Glutamatergic neuron (in vitro differentiated cells): ENCODE data around the gene FAM120B. TPM values are rescaled to one million over a fixed set of nuclear protein-coding genes. Genes with fewer than 3 reads are reported as not detected.

Experiments
- DNase-seq: peaks from one replicate; pipeline ENCODE4 v3.0.0; 2022
- H3K27ac Mint-ChIP-seq: one replicate; pipeline ENCODE4 v1.8.0; 2020; ENCODE audit warnings: mild to moderate bottlenecking, mixed read lengths, inconsistent platforms; ENCODE audit not compliant: unreplicated experiment
- H3K27me3 Mint-ChIP-seq: one replicate; pipeline ENCODE4 v1.8.0; 2020; ENCODE audit warnings: mild to moderate bottlenecking, moderate library complexity, mixed read lengths, inconsistent platforms; ENCODE audit not compliant: unreplicated experiment
- H3K36me3 Mint-ChIP-seq: one replicate; pipeline ENCODE4 v1.8.0; 2020; ENCODE audit warnings: mild to moderate bottlenecking, mixed read lengths, inconsistent platforms; ENCODE audit not compliant: unreplicated experiment
- H3K4me1 Mint-ChIP-seq: one replicate; pipeline ENCODE4 v1.8.0; 2020; ENCODE audit warnings: mild to moderate bottlenecking, low read depth, mixed read lengths, inconsistent platforms; ENCODE audit not compliant: unreplicated experiment
- H3K4me3 Mint-ChIP-seq: one replicate; pipeline ENCODE4 v1.8.0; 2020; ENCODE audit warnings: mild to moderate bottlenecking, mixed read lengths, inconsistent platforms; ENCODE audit not compliant: unreplicated experiment
- H3K9me3 Mint-ChIP-seq: one replicate; pipeline ENCODE4 v1.8.0; 2020; ENCODE audit warnings: mild to moderate bottlenecking, moderate library complexity, mixed read lengths, inconsistent platforms; ENCODE audit not compliant: unreplicated experiment
- total RNA-seq: library from RNA; stranded (reverse); fragmentation: NEBNext Ultra II Directional; extraction: Animal tissue kit (Norgen Biotek cat#: 25700); gene quantifications from one replicate; pipeline ENCODE4 v1.2.1, GENCODE V29; 2021; ENCODE audit not compliant: unreplicated experiment
- TF ChIP-seq, protein P1 (sequence below): fragments of 200-600 bp; sonication (generic); IDR thresholded peaks from one replicate; pipeline ENCODE4 v1.5.0; 2021; ENCODE audit not compliant: partially characterized antibody, unreplicated experiment

Gene FAM120B
- total RNA-seq, 1 donor from 2014 or later: 48.3 TPM

DNA sequence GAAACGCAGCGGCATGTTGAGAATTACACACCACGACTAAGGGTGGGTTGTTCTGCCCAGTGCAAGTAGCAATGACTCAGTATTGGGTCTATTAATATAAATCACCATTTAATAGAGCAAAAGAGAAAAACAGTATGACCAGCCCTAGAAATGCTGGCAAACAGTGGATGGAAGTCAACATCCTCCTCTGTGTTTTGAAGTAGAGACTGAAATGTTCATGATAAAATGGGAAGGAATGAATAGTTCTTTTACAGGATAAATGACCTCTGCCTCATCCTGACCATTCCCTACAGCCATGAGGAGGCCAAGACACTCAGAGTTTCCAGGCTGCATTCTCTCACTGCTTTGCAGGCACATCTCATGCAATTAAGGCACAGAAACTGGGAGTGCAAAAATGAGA is 134.8 kb downstream of the FAM120B start:
- Mint-ChIP-seq H3K4me3 (no peak overlapping the region), H3K9me3 (peaks cover 35% of the 10 kb centered on the region), H3K27ac (no peak overlapping the region), H3K27me3 (peaks cover 27% of the 10 kb centered on the region), H3K4me1 (peaks cover 55% of the 10 kb centered on the region), H3K36me3 (peaks cover 10% of the 10 kb centered on the region)
- DNase-seq: no peak
- TF ChIP-seq, protein P1, sequence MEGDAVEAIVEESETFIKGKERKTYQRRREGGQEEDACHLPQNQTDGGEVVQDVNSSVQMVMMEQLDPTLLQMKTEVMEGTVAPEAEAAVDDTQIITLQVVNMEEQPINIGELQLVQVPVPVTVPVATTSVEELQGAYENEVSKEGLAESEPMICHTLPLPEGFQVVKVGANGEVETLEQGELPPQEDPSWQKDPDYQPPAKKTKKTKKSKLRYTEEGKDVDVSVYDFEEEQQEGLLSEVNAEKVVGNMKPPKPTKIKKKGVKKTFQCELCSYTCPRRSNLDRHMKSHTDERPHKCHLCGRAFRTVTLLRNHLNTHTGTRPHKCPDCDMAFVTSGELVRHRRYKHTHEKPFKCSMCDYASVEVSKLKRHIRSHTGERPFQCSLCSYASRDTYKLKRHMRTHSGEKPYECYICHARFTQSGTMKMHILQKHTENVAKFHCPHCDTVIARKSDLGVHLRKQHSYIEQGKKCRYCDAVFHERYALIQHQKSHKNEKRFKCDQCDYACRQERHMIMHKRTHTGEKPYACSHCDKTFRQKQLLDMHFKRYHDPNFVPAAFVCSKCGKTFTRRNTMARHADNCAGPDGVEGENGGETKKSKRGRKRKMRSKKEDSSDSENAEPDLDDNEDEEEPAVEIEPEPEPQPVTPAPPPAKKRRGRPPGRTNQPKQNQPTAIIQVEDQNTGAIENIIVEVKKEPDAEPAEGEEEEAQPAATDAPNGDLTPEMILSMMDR: no peak

DNA sequence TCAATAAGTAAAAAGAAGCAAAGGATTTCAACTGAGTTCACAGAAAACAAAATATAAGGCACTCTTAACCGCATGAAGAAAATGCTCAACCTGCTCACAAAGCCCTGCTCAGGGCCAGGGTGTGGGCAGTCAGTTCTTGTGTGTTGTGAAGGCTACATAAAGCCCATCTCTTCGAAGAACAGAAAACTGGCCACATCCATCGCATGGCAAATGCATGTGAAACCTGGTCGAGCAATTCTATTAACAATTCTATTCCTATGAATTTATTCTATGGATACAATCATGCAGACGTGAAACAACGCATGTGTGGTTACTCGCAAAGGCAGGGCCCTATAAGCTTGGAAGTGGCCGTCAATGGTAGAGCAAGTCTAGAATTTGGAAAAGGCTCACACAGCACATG is 136.0 kb downstream of the FAM120B start:
- peaks cover 8% of the 10 kb centered on the region for H3K36me3 Mint-ChIP-seq
- peaks cover 35% of the 10 kb centered on the region for H3K9me3 Mint-ChIP-seq
- TF ChIP-seq, protein P1: no peak
- H3K4me1 Mint-ChIP-seq: peaks cover 58% of the 10 kb centered on the region
- H3K27me3 Mint-ChIP-seq: peaks cover 23% of the 10 kb centered on the region
- no peak for DNase-seq
- no peak overlapping the region for H3K27ac Mint-ChIP-seq
- no peak overlapping the region for H3K4me3 Mint-ChIP-seq

DNA sequence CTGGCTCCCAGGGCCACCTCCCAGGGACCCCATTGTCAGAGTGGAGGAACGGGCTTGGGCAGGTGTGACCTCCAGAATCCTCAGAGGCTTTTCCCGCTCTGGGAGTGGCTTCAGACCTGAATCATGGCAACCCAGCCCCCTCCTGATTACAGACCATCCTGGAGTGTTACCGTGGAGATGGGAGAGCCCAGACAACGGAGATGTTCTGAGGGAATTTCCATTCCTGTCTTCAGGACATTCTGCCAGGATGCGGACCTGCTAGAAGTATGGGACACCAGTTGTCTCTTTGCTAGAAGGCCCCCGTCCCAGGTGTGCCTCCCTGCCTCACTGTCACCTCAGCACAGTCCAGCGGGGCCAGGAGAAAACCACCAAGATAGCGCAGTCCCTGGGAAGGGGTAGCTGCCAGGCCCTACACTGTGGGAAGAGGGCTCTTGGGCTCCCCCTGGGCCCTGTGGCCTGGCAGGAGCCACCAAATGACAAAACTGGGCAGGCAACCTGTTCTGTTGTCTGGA is 136.6 kb downstream of the FAM120B start:
- TF ChIP-seq, protein P1: no peak
- DNase-seq: no peak

DNA sequence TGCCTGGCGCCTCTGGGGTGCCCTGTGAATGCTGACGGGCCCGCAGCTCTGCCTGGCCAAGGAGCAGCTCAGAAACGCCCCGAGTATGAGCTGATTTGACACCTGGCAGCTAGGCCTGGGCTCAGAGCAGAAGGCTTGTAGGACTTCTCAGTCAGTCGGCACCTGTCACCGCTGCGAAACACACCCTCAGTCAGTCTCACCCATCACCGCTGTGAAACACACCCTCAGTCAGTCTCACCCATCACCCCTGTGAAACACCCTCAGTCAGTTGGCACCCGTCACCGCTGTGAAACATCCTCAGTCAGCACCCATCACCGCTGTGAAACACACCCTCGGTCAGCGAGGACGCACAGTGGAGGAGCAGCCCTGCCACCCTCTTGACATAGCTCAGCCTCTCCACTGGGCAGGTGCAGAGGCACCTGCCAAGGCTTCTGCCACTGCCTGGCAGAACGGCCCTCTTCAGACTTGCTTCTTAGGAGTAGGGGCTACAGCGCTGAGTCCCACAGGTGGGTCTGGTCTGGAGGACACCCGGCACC is 137.6 kb downstream of the FAM120B start:
- H3K36me3 Mint-ChIP-seq: peaks cover 8% of the 10 kb centered on the region
- H3K9me3 Mint-ChIP-seq: peaks cover 24% of the 10 kb centered on the region
- TF ChIP-seq, protein P1: no peak
- no peak overlapping the region for H3K4me3 Mint-ChIP-seq
- peaks cover 56% of the 10 kb centered on the region for H3K4me1 Mint-ChIP-seq
- no peak for DNase-seq
- H3K27me3 Mint-ChIP-seq: peaks cover 20% of the 10 kb centered on the region
- H3K27ac Mint-ChIP-seq: no peak overlapping the region

More for the DNA sequence above, 136.6 kb downstream of the FAM120B start:
- H3K4me3 Mint-ChIP-seq: no peak overlapping the region
- H3K9me3 Mint-ChIP-seq: peaks cover 31% of the 10 kb centered on the region
- peaks cover 24% of the 10 kb centered on the region for H3K27me3 Mint-ChIP-seq
- peaks cover 55% of the 10 kb centered on the region for H3K4me1 Mint-ChIP-seq
- no peak overlapping the region for H3K27ac Mint-ChIP-seq
- H3K36me3 Mint-ChIP-seq: peaks cover 8% of the 10 kb centered on the region

DNA sequence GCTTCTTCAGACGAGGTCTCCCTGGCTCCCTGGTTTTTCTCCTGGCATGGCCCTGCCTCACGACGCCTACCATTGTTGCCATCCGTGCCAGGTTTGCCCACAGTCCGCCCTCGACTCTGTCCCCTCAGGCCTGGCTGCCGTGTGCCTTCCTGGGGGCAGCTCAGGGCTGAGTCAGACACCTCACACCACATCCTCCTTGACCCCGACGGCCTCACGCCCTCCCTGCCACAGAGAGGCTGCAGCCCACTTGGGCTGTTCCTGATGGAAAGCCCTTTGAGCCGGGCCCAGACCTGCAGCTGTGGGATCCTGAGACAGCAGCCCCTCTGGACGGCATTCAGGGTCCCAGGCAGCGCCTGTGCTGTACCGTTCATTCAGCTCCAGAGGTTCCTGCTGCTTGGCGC is 138.3 kb downstream of the FAM120B start:
- TF ChIP-seq, protein P1: no peak
- peaks cover 8% of the 10 kb centered on the region for H3K36me3 Mint-ChIP-seq
- peak overlapping the region; percentile 11 for H3K4me3 Mint-ChIP-seq
- peak overlapping the region; percentile 68 for H3K27ac Mint-ChIP-seq
- H3K4me1 Mint-ChIP-seq: peaks cover 55% of the 10 kb centered on the region
- peaks cover 24% of the 10 kb centered on the region for H3K9me3 Mint-ChIP-seq
- H3K27me3 Mint-ChIP-seq: peaks cover 22% of the 10 kb centered on the region
- DNase-seq: no peak
